Osteocyte (in vitro differentiated cells): Measurements from ENCODE around the gene MRPL12. TPM values are rescaled to one million over a fixed set of nuclear protein-coding genes. Genes with fewer than 3 reads are reported as not detected.

Experiments
- DNase-seq: peaks from one replicate; pipeline ENCODE4 v3.0.0; 2021; ENCODE audit warnings: mixed read lengths; ENCODE audit not compliant: unreplicated experiment; ENCODE audit errors: extremely low spot score
- H3K27ac Mint-ChIP-seq: one replicate; pipeline ENCODE4 v1.8.0; 2021; ENCODE audit warnings: mild to moderate bottlenecking, mixed read lengths; ENCODE audit not compliant: unreplicated experiment
- H3K27me3 Mint-ChIP-seq: one replicate; pipeline ENCODE4 v1.8.0; 2021; ENCODE audit warnings: mixed read lengths; ENCODE audit not compliant: unreplicated experiment
- H3K36me3 Mint-ChIP-seq: one replicate; pipeline ENCODE4 v1.8.0; 2021; ENCODE audit warnings: mixed read lengths; ENCODE audit not compliant: unreplicated experiment
- H3K4me1 Mint-ChIP-seq: one replicate; pipeline ENCODE4 v1.8.0; 2021; ENCODE audit warnings: mixed read lengths; ENCODE audit not compliant: unreplicated experiment
- H3K4me3 Mint-ChIP-seq: one replicate; pipeline ENCODE4 v1.8.0; 2021; ENCODE audit warnings: mild to moderate bottlenecking, moderate library complexity, mixed read lengths; ENCODE audit not compliant: unreplicated experiment
- H3K9me3 Mint-ChIP-seq: one replicate; pipeline ENCODE4 v1.8.0; 2021; ENCODE audit warnings: mixed read lengths; ENCODE audit not compliant: unreplicated experiment
- long read RNA-seq: library from polyadenylated mRNA; unstranded; transcript quantifications from one replicate; pipeline ENCODE4 v2.0.0, GENCODE V29; 2021
- total RNA-seq: library from RNA; stranded (reverse); gene quantifications from 2 replicates; pipeline ENCODE4 v1.2.1, GENCODE V29; 2021
- TF ChIP-seq, protein P1 (sequence below): fragments of 200-600 bp; sonication (generic); IDR thresholded peaks from 2 replicates; pipeline ENCODE4 v1.5.0; 2021; ENCODE audit warnings: antibody characterized with exemption, mild to moderate bottlenecking, moderate library complexity

MRPL12 gene
- 47.9 and 51.1 TPM in 2 replicates for total RNA-seq
- long read RNA-seq, transcript MRPL12-201 (5 exons, 1,028 nt): major isoform, 9 of 10 reads
- long read RNA-seq, partial matches to known transcripts: 1 of 10 reads
- long read RNA-seq, other reads (novel, unspliced or antisense): 0 of 10 reads

DNA sequence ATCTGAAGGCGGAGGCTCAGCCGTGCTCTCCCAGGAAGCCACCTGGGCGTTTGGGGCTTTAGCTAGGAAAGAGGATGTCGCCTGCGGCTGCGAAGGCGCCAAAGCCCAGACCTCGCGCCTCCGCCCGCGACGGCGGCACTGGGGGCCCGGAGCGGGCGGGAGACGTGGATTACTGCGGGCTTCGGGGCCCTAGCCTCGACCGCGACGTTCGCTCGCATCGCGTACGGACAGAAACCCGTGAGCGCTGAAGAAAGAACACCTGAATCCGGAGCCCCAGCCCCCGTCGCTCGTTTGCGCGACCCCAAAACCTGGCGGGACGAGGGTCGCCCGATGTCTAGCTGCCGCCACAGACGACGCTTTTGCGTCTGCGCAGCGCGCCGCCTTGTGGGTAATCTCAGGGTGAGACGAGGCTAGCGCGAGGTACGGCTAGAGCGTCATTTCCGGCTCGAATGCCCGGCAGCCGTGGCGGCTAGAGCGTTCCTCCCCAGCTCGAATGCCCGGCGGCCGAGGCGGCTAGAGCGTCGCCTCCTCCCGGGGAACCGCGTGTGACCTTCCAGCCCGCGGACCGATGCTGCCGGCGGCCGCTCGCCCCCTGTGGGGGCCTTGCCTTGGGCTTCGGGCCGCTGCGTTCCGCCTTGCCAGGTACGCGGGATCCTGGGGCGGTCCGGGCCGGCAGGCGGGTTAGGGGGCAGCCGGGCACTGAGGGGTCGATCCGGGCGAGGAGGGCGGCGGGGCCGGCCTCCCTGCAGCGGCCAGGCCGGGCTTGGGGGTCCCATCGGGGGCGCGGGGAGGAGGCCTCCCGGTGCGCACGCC is at the start of gene MRPL12:
Gene MRPL12, plus strand, starts transcription at position 434 of the 813 bp plus-strand sequence. Its CDS starts 135 bp downstream, at position 569.
- Mint-ChIP-seq H3K27me3 (no peaks in the 10 kb centered on the region), H3K4me1 (peaks cover 25% of the 10 kb centered on the region)
- peak; percentile 95 for DNase-seq

DNA sequence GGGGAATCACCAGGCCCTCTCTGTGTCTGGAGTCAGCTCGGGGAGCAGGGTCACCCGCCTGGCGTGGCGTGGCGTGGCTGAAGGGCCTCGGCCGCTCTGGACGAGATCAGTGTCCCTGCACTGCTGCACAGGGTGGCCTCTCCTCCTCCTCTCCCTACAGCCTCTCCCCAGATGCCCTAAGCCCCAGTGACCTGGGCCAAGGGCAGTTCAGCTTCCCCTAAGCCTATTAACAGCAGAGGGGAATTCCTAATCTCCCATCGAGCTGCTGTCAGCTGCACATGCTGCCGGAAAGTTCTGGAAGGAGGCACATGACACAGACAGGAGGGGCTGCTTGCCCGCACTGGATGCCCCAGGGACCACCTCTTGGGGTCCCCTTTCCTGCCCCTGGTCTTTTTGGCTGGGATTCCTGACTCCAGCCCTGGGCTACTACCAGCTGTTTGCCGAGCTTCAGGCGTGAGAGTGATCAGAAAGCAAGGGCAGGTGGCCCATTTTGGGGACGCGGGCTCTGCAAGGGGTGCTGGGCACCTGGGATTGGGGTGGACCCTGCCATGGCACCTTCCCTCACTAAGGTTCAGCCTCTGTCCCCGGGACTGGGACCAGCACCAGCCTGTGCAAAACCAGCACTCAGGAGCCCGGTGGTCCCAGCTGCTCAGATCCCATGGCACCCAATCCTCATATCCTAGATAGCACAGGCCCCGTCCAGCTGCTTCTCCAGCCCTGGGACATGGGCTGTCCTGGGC is 47.6 kb upstream of the MRPL12 start:
- TF ChIP-seq, protein P1, sequence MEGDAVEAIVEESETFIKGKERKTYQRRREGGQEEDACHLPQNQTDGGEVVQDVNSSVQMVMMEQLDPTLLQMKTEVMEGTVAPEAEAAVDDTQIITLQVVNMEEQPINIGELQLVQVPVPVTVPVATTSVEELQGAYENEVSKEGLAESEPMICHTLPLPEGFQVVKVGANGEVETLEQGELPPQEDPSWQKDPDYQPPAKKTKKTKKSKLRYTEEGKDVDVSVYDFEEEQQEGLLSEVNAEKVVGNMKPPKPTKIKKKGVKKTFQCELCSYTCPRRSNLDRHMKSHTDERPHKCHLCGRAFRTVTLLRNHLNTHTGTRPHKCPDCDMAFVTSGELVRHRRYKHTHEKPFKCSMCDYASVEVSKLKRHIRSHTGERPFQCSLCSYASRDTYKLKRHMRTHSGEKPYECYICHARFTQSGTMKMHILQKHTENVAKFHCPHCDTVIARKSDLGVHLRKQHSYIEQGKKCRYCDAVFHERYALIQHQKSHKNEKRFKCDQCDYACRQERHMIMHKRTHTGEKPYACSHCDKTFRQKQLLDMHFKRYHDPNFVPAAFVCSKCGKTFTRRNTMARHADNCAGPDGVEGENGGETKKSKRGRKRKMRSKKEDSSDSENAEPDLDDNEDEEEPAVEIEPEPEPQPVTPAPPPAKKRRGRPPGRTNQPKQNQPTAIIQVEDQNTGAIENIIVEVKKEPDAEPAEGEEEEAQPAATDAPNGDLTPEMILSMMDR: no peak
- no peaks in the 10 kb centered on the region for H3K27me3 Mint-ChIP-seq
- no peaks in the 10 kb centered on the region for H3K36me3 Mint-ChIP-seq
- H3K27ac Mint-ChIP-seq: no peak overlapping the region
- H3K4me3 Mint-ChIP-seq: no peak overlapping the region
- no peaks in the 10 kb centered on the region for H3K9me3 Mint-ChIP-seq
- DNase-seq: no peak
- peaks cover 14% of the 10 kb centered on the region for H3K4me1 Mint-ChIP-seq

More for the DNA sequence above, at the start of gene MRPL12:
- TF ChIP-seq, protein P1: peak; percentile 28
- H3K36me3 Mint-ChIP-seq: peaks cover 17% of the 10 kb centered on the region
- H3K4me3 Mint-ChIP-seq: peak within 1 kb of the TSS; percentile 93
- peak within 1 kb of the TSS; percentile 95 for H3K27ac Mint-ChIP-seq
- no peaks in the 10 kb centered on the region for H3K9me3 Mint-ChIP-seq

DNA sequence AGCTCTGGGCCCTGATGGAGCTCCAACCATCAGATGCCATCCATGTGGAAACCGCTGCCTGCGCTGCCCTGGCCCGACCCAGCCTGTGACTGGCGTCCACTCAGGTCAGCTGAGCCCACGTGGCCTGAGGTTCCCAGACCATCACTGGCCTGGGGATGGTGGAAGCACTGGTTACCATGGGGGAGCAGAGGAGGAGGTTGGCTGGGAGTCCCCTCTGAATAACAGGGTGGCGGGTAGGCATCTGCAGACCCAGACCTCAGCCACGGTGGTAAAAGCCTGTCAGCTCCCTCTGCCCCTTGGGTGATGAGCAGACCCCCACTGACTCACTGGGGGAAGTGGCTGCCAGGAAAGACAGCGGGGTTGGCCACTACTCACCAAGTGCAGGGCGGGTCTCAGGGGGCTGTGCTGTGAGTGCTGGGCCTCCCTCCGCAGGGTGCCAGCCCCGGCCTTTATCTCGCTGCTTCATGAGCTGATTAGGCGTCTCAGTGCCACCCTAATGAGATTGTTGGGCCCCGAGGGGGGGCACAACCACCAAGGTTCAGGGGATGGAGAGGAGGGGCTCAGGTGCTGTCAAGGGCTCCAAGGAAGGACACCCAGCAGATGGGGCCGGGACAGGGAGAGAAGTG is 46.9 kb upstream of the MRPL12 start, which contains the start of gene PDE6G:
Gene PDE6G, minus strand, starts transcription at position 425 of the 626 bp plus-strand sequence. CDS start 3,237 bp downstream, outside the sequence.
- Mint-ChIP-seq H3K4me3 (no peak within 1 kb of the TSS), H3K27ac (no peak within 1 kb of the TSS), H3K36me3 (no peaks in the 10 kb centered on the region), H3K27me3 (no peaks in the 10 kb centered on the region), H3K4me1 (peaks cover 14% of the 10 kb centered on the region), H3K9me3 (no peaks in the 10 kb centered on the region)
- TF ChIP-seq, protein P1: no peak
- no peak for DNase-seq

DNA sequence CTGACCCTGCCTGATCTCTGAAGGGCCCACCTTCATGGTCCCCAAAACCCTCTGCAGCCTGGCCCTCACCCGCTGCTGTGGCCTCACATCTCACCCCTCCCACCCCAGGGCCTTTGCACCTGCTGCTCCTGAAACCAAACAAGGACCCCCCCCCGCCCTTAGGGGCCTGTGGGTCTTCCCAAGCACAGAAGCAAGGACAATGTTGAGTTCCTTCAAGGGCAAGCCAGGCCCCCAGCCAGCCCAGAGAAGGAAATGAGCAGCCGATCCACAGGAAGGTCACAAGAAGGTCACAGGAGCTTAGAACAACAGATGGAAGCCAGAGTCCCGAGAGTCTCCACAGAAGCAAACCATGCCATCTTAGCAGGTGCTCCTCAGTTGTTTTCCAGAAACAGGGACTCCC is 46.3 kb upstream of the MRPL12 start:
- Mint-ChIP-seq H3K9me3 (no peaks in the 10 kb centered on the region), H3K27me3 (no peaks in the 10 kb centered on the region), H3K27ac (no peak overlapping the region), H3K36me3 (no peaks in the 10 kb centered on the region), H3K4me3 (no peak overlapping the region), H3K4me1 (peaks cover 11% of the 10 kb centered on the region)
- DNase-seq: no peak
- TF ChIP-seq, protein P1: no peak
